SU-DHL-6 (cell line): ENCODE measurements around the gene MAP7D2.

Source experiments
- CTCF ChIP-seq: fragments of 200-600 bp; sonication (generic); IDR thresholded peaks from one replicate; pipeline ENCODE4 v1.5.1; 2017; ENCODE audit warnings: antibody characterized with exemption, mild to moderate bottlenecking, low read length, moderate library complexity; ENCODE audit not compliant: insufficient read depth, poor library complexity, severe bottlenecking
- EZH2phosphoT487 ChIP-seq: fragments of 200-600 bp; sonication (generic), shearing (Covaris generic); conservative IDR thresholded peaks from 2 replicates; pipeline ENCODE4 v1.6.1; 2018; ENCODE audit warnings: mild to moderate bottlenecking, antibody characterized with exemption, low read length, moderate library complexity, mixed read lengths

GRCh38 chrX:20139966-20140365 lies 23.3 kb upstream of the MAP7D2 start:
- TF ChIP-seq CTCF (no peak), EZH2phosphoT487 (no peak)
